ENCODE results near the gene TSPAN9. TPM values are rescaled to one million over a fixed set of nuclear protein-coding genes. Genes with fewer than 3 reads are reported as not detected.

The TSPAN9 gene
- total and polyA plus RNA-seq, 4 donors = 17.4 to 62.9 (median 34.2) TPM

DNA sequence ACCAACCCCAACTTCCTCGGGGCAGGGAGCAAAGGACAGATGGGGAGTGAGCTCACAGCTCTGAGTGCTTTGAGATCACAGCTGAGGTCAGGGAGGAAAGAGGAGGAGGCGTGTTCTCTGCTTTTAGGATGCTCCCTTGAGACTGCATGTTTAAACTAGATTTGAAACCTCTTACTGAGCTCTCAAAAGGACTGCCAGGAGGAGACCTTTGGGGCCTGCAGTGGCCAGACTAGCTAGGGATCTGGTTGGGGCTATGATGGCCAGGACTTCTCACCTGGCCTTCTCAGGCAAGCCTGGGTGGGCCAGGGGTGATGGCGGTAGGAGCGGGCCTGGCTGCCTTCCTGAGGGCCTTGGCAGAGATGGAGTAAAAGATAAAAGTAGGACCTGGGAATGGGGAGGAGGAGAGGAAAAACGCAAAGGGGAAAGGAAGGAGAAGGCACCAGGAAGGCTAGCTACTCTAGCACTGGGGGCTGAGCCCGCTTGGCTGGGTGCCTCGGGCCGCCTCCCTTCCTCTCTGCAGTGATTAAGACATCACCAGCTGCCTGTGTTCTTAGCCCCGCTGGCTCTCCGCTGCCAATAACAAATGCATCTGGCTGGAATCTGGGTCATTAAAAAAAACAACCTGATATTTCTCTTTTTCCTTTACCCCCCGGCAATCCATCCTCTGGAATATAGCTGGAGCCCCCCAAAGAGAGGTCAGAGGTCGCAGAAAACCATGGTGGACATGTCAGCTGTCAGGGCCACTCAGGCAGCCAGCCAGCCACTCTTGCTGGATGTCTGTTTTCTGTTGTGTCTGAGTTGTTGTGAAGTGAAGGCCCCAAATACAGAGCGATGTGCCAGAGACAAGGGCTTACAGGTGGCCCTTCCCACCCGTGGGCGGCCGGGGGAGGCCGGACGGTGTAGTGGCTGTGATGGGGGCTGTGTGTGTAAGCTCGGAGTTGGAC is 141.3 kb downstream of the TSPAN9 start:
- Histone ChIP-seq H3K4me3 (ENCODE audit: low read depth in 1 of 3, low read length in 3 of 3) (no peak overlapping the region), H3K9ac (ENCODE audit: low read depth in 1 of 2, low read length in 2 of 2) (no peak overlapping the region), H3K27ac (ENCODE audit: low read depth in 1 of 2, low read length in 2 of 2) (peak overlapping the region in 1 of 2 donors; percentile 19), H3K4me1 (ENCODE audit: control insufficient read depth in 4 of 4, insufficient read depth in 4 of 4, low read length in 3 of 4) (peaks cover 3 to 8% (median 4%) of the 10 kb centered on the region in 4 donors), H3K36me3 (ENCODE audit: control insufficient read depth in 4 of 4, insufficient read depth in 3 of 4, low read depth in 1 of 4, low read length in 3 of 4) (peaks cover 0 to 31% (median 5%) of the 10 kb centered on the region in 4 donors), H3K27me3 (ENCODE audit: control insufficient read depth in 4 of 4, insufficient read depth in 4 of 4, low read length in 3 of 4) (no peaks in the 10 kb centered on the region), H3K9me3 (ENCODE audit: control insufficient read depth in 4 of 4, low read length in 3 of 4) (no peaks in the 10 kb centered on the region)
- no peak for TF ChIP-seq MAX (IDR thresholded peaks at IDR 0.05)
- no peak for TF ChIP-seq JUND (IDR thresholded peaks at IDR 0.05)
- TF ChIP-seq SP1 (IDR thresholded peaks at IDR 0.05) = no peak
- TF ChIP-seq HNF4A (conservative IDR thresholded peaks at IDR 0.05) = no peak
- no peak for TF ChIP-seq FOXA2 (IDR thresholded peaks at IDR 0.05)
- TF ChIP-seq, protein P1, sequence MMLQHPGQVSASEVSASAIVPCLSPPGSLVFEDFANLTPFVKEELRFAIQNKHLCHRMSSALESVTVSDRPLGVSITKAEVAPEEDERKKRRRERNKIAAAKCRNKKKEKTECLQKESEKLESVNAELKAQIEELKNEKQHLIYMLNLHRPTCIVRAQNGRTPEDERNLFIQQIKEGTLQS (IDR thresholded peaks at IDR 0.05) = no peak
- no peak for TF ChIP-seq FOXA1 (IDR thresholded peaks at IDR 0.05)
- TF ChIP-seq EGR1 (IDR thresholded peaks at IDR 0.05; ENCODE audit: low read depth in 2 of 2) = no peak
- TF ChIP-seq RAD21 (IDR thresholded peaks at IDR 0.05) = no peak
- no peak for TF ChIP-seq RXRA (IDR thresholded peaks at IDR 0.05)
- TF ChIP-seq REST (IDR thresholded peaks at IDR 0.05) = no peak
- TF ChIP-seq, protein P2, sequence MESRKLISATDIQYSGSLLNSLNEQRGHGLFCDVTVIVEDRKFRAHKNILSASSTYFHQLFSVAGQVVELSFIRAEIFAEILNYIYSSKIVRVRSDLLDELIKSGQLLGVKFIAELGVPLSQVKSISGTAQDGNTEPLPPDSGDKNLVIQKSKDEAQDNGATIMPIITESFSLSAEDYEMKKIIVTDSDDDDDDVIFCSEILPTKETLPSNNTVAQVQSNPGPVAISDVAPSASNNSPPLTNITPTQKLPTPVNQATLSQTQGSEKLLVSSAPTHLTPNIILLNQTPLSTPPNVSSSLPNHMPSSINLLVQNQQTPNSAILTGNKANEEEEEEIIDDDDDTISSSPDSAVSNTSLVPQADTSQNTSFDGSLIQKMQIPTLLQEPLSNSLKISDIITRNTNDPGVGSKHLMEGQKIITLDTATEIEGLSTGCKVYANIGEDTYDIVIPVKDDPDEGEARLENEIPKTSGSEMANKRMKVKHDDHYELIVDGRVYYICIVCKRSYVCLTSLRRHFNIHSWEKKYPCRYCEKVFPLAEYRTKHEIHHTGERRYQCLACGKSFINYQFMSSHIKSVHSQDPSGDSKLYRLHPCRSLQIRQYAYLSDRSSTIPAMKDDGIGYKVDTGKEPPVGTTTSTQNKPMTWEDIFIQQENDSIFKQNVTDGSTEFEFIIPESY (IDR thresholded peaks at IDR 0.05) = no peak
- TF ChIP-seq HNF4G (IDR thresholded peaks at IDR 0.05) = no peak
- TF ChIP-seq NR2F2 (IDR thresholded peaks at IDR 0.05) = no peak
- no peak for TF ChIP-seq YY1 (IDR thresholded peaks at IDR 0.05)
- TF ChIP-seq, protein P3, sequence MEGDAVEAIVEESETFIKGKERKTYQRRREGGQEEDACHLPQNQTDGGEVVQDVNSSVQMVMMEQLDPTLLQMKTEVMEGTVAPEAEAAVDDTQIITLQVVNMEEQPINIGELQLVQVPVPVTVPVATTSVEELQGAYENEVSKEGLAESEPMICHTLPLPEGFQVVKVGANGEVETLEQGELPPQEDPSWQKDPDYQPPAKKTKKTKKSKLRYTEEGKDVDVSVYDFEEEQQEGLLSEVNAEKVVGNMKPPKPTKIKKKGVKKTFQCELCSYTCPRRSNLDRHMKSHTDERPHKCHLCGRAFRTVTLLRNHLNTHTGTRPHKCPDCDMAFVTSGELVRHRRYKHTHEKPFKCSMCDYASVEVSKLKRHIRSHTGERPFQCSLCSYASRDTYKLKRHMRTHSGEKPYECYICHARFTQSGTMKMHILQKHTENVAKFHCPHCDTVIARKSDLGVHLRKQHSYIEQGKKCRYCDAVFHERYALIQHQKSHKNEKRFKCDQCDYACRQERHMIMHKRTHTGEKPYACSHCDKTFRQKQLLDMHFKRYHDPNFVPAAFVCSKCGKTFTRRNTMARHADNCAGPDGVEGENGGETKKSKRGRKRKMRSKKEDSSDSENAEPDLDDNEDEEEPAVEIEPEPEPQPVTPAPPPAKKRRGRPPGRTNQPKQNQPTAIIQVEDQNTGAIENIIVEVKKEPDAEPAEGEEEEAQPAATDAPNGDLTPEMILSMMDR (IDR thresholded peaks at IDR 0.05; ENCODE audit: low read depth, low read length, missing input control) = no peak
- DNase-seq (ENCODE audit: low spot score) = no peak
- WGBS = 75% methylated on average over 19 of the region's 19 CpGs

All from liver (tissue), 9 donors.